GM12875 (cell line): Measurements from ENCODE around the gene PARP9.
"Not testable (repeated sequence)": the region's sequence is repeated elsewhere in the genome, so short reads cannot be mapped to it uniquely, and the experiment has no call there.

Experiments
- H3K4me3 ChIP-seq: one replicate; pipeline ENCODE4 v1.5.1; 2011; ENCODE audit warnings: low read depth, low read length, control low read depth
- TF ChIP-seq, protein P1 (sequence below): IDR thresholded peaks from 2 replicates; pipeline ENCODE4 v1.5.1; 2011; ENCODE audit warnings: low read depth, mild to moderate bottlenecking, control low read depth, inconsistent platforms, low read length, moderate library complexity, borderline replicate concordance; ENCODE audit not compliant: insufficient read depth

The PARP9 gene

DNA sequence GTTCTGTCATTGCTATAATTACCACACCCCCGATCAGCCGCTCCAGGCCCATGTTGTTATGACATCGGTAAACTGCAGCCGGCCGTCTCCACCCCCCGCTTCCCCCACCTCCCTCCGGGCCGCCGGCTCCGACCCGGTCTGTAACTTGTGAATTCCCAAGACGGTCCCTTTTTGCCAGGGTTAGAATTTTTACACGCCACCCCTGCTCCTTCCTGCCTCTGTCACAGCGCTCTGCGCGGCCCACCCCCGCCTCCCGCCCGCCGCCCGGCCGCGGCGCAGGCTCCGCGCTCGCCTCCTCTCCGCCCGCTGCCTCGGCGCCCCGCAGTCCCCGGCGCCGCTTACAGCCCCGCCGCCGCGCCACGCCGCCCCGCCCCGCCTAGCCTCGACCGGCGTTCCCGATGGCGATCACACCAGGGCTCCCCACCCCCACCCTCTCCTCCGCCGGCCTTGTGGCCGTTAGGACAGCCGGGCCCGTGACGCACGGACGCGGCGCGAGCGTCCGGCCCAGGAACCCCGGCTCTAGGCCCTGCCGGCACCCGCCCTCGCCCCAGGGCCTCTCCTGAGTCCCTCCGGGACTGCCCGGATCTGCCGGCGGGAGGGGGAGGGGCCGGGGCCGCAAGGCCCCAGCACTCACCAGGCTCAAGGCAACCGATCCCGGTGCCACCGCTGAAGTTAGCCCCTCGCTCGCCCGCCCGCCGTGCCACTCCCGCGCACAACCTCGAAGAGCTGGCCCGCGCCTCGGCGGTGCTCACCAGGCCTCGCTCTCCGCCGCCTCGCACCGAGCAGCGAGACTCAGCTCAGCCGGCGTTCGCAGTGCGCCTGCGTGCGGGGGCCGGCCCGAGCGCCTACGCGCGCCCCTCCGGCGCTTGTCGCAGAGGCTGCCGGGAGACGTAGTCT lies 49.7 kb downstream of the PARP9 start, which contains the start of gene KPNA1:
Gene KPNA1, minus strand, starts transcription at position 817 of the 897 bp plus-strand sequence. CDS start 18,374 bp downstream, outside the sequence.
- peak within 1 kb of the TSS; percentile 95 for H3K4me3 ChIP-seq
- TF ChIP-seq, protein P1, sequence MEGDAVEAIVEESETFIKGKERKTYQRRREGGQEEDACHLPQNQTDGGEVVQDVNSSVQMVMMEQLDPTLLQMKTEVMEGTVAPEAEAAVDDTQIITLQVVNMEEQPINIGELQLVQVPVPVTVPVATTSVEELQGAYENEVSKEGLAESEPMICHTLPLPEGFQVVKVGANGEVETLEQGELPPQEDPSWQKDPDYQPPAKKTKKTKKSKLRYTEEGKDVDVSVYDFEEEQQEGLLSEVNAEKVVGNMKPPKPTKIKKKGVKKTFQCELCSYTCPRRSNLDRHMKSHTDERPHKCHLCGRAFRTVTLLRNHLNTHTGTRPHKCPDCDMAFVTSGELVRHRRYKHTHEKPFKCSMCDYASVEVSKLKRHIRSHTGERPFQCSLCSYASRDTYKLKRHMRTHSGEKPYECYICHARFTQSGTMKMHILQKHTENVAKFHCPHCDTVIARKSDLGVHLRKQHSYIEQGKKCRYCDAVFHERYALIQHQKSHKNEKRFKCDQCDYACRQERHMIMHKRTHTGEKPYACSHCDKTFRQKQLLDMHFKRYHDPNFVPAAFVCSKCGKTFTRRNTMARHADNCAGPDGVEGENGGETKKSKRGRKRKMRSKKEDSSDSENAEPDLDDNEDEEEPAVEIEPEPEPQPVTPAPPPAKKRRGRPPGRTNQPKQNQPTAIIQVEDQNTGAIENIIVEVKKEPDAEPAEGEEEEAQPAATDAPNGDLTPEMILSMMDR = no peak

DNA sequence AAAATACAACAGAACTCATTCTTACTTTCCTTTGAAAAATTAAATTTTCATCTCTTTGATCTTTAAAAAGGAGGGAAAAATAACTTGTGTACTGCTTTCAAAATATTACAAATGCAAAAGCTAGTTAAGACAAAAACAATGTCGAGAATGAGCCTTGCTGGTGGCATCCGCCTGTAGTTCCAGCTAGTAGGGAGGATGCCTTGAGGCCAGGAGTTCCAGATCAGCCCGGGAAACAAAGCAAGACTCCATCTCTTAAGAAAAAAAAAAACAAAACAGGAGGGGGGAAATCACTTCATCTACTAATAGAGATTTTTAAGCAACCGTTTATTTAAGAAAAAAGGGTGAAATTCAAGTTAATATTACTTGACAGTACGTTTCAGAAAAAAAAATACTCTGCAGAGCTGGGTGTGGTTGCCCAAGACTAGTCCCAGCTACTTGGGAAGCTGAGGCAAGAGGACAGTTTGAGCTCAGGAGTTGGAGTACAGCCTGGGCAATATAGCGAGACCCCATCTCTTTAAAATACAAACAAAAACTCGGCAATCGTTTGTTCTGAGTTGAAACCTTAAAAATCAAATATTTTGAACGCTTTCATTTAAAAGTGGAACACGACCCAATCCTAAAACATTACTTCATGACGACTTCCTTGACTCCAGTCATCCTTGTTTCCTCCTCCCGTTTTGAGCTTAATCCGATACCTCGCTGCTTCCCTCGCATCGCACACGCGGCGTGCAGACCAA lies 50.5 kb downstream of the PARP9 start:
- TF ChIP-seq, protein P1 = no peak
- H3K4me3 ChIP-seq = peak overlapping the region; percentile 95

DNA sequence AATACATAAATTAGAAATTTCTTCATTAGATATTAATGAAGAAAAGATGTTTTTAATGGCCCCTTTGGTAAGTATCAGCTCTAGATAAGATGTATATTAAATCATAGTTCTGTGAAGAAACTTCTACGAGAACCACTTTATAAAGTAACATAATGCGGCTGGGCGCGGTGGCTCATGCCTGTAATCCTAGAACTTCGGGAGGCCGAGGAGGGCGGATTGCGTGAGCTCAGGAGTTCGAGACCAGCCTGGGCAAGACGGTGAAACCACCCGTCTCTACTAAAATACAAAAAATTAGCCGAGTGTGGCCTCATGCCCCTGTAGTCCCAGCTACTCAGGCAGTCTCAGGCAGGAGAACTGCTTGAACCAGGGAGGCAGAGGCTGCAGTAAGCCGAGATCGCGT lies 51.8 kb downstream of the PARP9 start:
- TF ChIP-seq, protein P1 = no peak
- H3K4me3 ChIP-seq = no peak overlapping the region

DNA sequence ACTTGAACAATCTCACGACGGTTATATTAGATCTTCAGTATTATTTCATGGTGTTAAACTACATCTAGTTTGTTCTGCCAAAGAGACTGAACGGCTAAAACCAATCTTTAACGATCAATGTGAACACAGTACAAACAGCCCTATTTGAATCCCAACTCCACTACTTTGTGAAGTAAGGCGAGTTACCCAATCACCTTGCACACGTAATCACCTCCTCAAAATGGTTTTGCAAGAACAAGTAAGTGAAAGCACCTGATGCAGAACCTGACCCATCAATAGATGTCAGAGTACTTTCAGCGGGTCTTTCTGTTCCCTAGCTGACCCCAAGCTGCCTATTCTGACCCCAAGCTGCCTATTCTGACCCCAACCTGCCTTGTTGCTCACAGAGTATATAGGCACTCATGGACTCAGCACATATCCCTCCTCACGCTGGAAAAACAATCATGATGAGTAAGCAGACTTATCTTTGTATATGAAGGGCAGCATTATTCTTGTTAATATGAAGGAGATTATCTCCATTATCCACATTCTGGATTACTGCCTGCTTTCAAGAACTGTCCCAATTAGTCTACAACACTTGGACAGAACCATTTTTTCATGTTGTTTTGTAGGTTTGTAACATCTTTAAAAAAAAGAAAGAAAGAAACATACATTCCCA lies 53.1 kb downstream of the PARP9 start:
- H3K4me3 ChIP-seq = no peak overlapping the region
- TF ChIP-seq, protein P1 = no peak

DNA sequence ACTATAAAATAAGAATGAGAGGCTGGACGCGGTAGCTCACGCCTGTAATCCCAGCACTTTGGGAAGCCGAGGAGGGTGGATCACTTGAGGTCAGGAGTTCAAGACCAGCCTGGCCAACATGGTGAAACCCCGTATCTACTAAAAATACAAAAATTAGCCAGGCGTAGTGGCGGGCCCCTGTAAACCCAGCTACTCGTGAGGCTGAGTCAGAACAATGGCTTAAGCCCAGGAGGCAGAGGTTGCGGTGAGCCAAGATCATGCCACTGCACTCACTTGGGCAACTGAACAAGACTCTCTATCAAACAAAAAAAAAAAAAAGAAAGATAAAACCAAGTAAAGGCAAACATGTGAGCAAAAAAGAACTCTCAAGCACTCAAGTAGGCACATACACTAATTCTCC lies 55.2 kb downstream of the PARP9 start:
- not testable (repeated sequence) for H3K4me3 ChIP-seq

DNA sequence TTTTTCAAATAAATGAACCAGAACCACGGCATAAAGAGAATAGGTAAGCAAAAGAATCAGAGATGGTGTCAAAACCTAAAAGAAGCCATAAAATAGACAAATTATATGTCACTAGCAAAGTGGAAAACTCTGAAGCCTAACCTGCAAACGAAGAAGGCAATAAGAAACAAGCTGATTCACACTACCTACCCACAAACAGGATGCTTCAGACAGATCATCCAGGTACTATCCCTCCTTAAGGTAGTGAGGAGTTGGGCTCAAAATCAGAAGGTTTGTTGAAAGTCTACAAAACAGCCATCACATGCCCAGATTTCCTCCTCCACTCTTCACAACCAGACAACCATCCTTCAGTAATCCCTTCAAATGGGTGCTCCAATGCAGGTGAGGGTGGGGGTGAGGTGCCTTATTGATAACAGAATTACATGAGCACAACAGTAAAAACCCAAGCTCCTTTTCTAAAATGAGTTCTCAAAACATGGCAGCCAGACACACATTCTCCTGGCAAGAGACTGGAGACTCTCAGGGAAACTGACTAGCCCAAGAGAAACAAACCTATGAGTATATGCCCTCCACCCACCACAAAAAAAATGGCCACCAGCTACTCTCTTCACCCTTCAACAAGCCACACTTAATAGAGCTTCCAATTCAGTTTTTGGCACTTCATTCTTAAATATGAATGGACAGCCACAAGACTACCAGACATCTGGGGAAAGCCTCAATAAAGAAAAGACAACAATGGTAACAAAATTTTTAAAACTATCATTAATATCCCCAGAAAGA lies 55.8 kb downstream of the PARP9 start:
- no peak overlapping the region for H3K4me3 ChIP-seq
- TF ChIP-seq, protein P1 = no peak
